Measurements from ENCODE around the gene SPAG17.

SPAG17 gene

GRCh38 chr1:117964290-117965038, 220.6 kb downstream of the SPAG17 start:
- H3K36me3 ChIP-seq (ENCODE audit: control insufficient read depth, low read length) = peaks cover 25% of the 10 kb centered on the region
- H3K79me2 ChIP-seq (ENCODE audit: control insufficient read depth, low read length) = no peaks in the 10 kb centered on the region
- no peaks in the 10 kb centered on the region for H3K27me3 ChIP-seq (ENCODE audit: control insufficient read depth, low read length)
- H3K27ac ChIP-seq (ENCODE audit: low read depth, low read length) = no peak overlapping the region
- H3K4me2 ChIP-seq (ENCODE audit: low read length) = no peak overlapping the region
- no peak overlapping the region for H3K4me3 ChIP-seq (ENCODE audit: low read length)
- no peaks in the 10 kb centered on the region for H4K20me1 ChIP-seq (ENCODE audit: control insufficient read depth, insufficient read depth, low read depth, low read length)
- TF ChIP-seq CTCF (IDR thresholded peaks at IDR 0.05; ENCODE audit: low read depth, low read length, poor library complexity, severe bottlenecking) = no peak
- TF ChIP-seq EZH2phosphoT487 (IDR thresholded peaks at IDR 0.05; ENCODE audit: borderline replicate concordance, low read length) = no peak
- no peaks in the 10 kb centered on the region for H3K9me2 ChIP-seq (replicated peaks; ENCODE audit: control insufficient read depth, low read length)
- no peaks in the 10 kb centered on the region for H3K9me3 ChIP-seq (ENCODE audit: control insufficient read depth, insufficient read depth, low read length)
- H3K4me1 ChIP-seq (ENCODE audit: control insufficient read depth, low read length) = no peaks in the 10 kb centered on the region
- no peaks in the 10 kb centered on the region for H3F3A ChIP-seq (ENCODE audit: control insufficient read depth, insufficient read depth)

- Histone ChIP-seq H3K9me3 (ENCODE audit: control insufficient read depth, insufficient read depth, low read length) (no peaks in the 10 kb centered on the region), H3K36me3 (ENCODE audit: control insufficient read depth, low read length) (peaks cover 73% of the 10 kb centered on the region), H3K4me1 (ENCODE audit: control insufficient read depth, low read length) (no peaks in the 10 kb centered on the region), H3K4me2 (ENCODE audit: low read length) (no peak overlapping the region), H3K4me3 (ENCODE audit: low read length) (no peak overlapping the region), H3K27ac (ENCODE audit: low read depth, low read length) (no peak overlapping the region), H3K9me2 (replicated peaks; ENCODE audit: control insufficient read depth, low read length) (no peaks in the 10 kb centered on the region), H3K79me2 (ENCODE audit: control insufficient read depth, low read length) (no peaks in the 10 kb centered on the region), H3K27me3 (ENCODE audit: control insufficient read depth, low read length) (no peaks in the 10 kb centered on the region), H3F3A (ENCODE audit: control insufficient read depth, insufficient read depth) (no peaks in the 10 kb centered on the region), H4K20me1 (ENCODE audit: control insufficient read depth, insufficient read depth, low read depth, low read length) (no peaks in the 10 kb centered on the region)
- TF ChIP-seq EZH2phosphoT487 (IDR thresholded peaks at IDR 0.05; ENCODE audit: borderline replicate concordance, low read length) (no peak), CTCF (IDR thresholded peaks at IDR 0.05; ENCODE audit: low read depth, low read length, poor library complexity, severe bottlenecking) (no peak)
These were observed 225.7 kb downstream of the SPAG17 start for GRCh38 chr1:117959364-117959763.

GRCh38 chr1:117952386-117952785, 232.6 kb downstream of the SPAG17 start:
- no peaks in the 10 kb centered on the region for H4K20me1 ChIP-seq (ENCODE audit: control insufficient read depth, insufficient read depth, low read depth, low read length)
- no peaks in the 10 kb centered on the region for H3F3A ChIP-seq (ENCODE audit: control insufficient read depth, insufficient read depth)
- H3K4me1 ChIP-seq (ENCODE audit: control insufficient read depth, low read length) = no peaks in the 10 kb centered on the region
- H3K4me2 ChIP-seq (ENCODE audit: low read length) = no peak overlapping the region
- no peaks in the 10 kb centered on the region for H3K27me3 ChIP-seq (ENCODE audit: control insufficient read depth, low read length)
- no peak overlapping the region for H3K4me3 ChIP-seq (ENCODE audit: low read length)
- TF ChIP-seq CTCF (IDR thresholded peaks at IDR 0.05; ENCODE audit: low read depth, low read length, poor library complexity, severe bottlenecking) (no peak), EZH2phosphoT487 (IDR thresholded peaks at IDR 0.05; ENCODE audit: borderline replicate concordance, low read length) (no peak)
- H3K9me3 ChIP-seq (ENCODE audit: control insufficient read depth, insufficient read depth, low read length) = no peaks in the 10 kb centered on the region
- no peaks in the 10 kb centered on the region for H3K79me2 ChIP-seq (ENCODE audit: control insufficient read depth, low read length)
- peaks cover 96% of the 10 kb centered on the region for H3K36me3 ChIP-seq (ENCODE audit: control insufficient read depth, low read length)
- no peaks in the 10 kb centered on the region for H3K9me2 ChIP-seq (replicated peaks; ENCODE audit: control insufficient read depth, low read length)
- no peak overlapping the region for H3K27ac ChIP-seq (ENCODE audit: low read depth, low read length)

Data from DOHH2 (cell line).